ENCODE results near the gene SPATA24.

SPATA24 gene

DNA sequence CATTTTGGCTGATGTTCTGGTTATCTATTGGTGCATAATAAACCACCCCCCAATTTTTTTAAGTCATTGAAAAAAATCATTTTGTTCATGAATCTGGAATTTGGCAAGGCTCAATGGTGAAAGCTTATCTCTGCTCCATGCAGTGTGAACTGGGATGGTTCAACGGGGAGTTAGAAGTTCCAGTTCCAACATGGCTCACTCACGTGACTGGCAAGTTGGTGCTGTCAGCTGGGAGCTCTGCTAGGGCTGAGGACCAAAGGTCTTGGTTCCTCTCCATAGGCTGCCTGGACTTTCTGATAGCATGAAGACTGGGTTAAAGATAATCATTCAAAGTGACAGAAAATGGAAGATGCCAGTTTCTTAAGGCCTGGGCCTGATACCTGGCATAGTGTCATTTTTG is 3.1 kb upstream of the SPATA24 start:
- no peak for TF ChIP-seq EZH2 (IDR thresholded peaks at IDR 0.05; ENCODE audit: borderline replicate concordance, low read depth, low read length, severe bottlenecking)
- TF ChIP-seq CTCF (IDR thresholded peaks at IDR 0.05; ENCODE audit: borderline replicate concordance, extremely low read depth, low read length, poor library complexity, severe bottlenecking): no peak
- no peak overlapping the region for H3K4me2 ChIP-seq (ENCODE audit: insufficient read depth, low read length)
- H3K9me3 ChIP-seq (ENCODE audit: insufficient read depth, low read length, severe bottlenecking): no peaks in the 10 kb centered on the region
- no peaks in the 10 kb centered on the region for H3K27me3 ChIP-seq (ENCODE audit: insufficient read depth, low read length, poor library complexity)
- ATAC-seq (ENCODE audit: insufficient read depth, low read depth): no peak
- 0 out of 2 replicates have a peak, but pooled peaks cover 3% of the 10 kb centered on the region for H4K20me1 ChIP-seq (ENCODE audit: insufficient read depth, low read length)
- DNase-seq: no peak
- no peak overlapping the region for H3K4me3 ChIP-seq (ENCODE audit: low read depth in 1 of 2, low read length in 2 of 2)
- H3K36me3 ChIP-seq (ENCODE audit: insufficient read depth, low read length): no peaks in the 10 kb centered on the region
- peaks cover 26% of the 10 kb centered on the region for H3K4me1 ChIP-seq (ENCODE audit: insufficient read depth, low read length)
- no peak overlapping the region for H3K9ac ChIP-seq (ENCODE audit: low read depth, low read length)
- no peak overlapping the region for H2AFZ ChIP-seq (ENCODE audit: low read depth, low read length)
- 0 out of 2 replicates have a peak, but pooled peaks cover 4% of the 10 kb centered on the region for H3K79me2 ChIP-seq (ENCODE audit: insufficient read depth, low read length)
- H3K27ac ChIP-seq (ENCODE audit: low read length): no peak overlapping the region

DNA sequence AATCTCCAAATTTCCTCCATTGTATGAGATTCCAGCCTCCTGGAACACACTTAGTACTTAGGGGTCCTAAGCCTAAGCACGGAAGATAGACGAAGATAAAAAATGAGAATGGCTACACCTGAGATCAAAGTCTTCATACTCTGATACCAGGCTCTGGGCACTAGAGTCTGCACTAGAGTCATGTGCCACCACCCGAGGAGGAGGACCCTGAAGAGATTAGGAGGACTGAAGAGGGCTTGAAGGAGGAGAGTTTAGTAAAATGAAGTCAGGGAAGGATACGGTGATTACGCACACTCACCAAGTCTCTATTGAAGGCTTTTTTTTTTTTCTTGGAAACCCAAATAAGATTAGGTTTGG is 573 bp upstream of the SPATA24 start:
- peaks cover 26% of the 10 kb centered on the region for H3K4me1 ChIP-seq (ENCODE audit: insufficient read depth, low read length)
- H3K9ac ChIP-seq (ENCODE audit: low read depth, low read length): peak overlapping the region; percentile 65
- peak overlapping the region; percentile 81 for H2AFZ ChIP-seq (ENCODE audit: low read depth, low read length)
- H3K9me3 ChIP-seq (ENCODE audit: insufficient read depth, low read length, severe bottlenecking): no peaks in the 10 kb centered on the region
- H3K36me3 ChIP-seq (ENCODE audit: insufficient read depth, low read length): no peaks in the 10 kb centered on the region
- no peaks in the 10 kb centered on the region for H3K27me3 ChIP-seq (ENCODE audit: insufficient read depth, low read length, poor library complexity)
- DNase-seq (peak; percentile 41), ATAC-seq (ENCODE audit: insufficient read depth, low read depth) (peak; percentile 7; the same call in 2 of the 3 replicates)
- H3K4me3 ChIP-seq (ENCODE audit: low read depth in 1 of 2, low read length in 2 of 2): peak overlapping the region; percentile 5 to 67; a peak in 3 of 4 replicates
- peak overlapping the region; percentile 88 for H3K27ac ChIP-seq (ENCODE audit: low read length)
- TF ChIP-seq CTCF (IDR thresholded peaks at IDR 0.05; ENCODE audit: borderline replicate concordance, extremely low read depth, low read length, poor library complexity, severe bottlenecking) (peak; percentile 36), EZH2 (IDR thresholded peaks at IDR 0.05; ENCODE audit: borderline replicate concordance, low read depth, low read length, severe bottlenecking) (no peak)
- H3K79me2 ChIP-seq (ENCODE audit: insufficient read depth, low read length): 0 out of 2 replicates have a peak, but pooled peaks cover 4% of the 10 kb centered on the region
- H3K4me2 ChIP-seq (ENCODE audit: insufficient read depth, low read length): peak overlapping the region; percentile 89
- H4K20me1 ChIP-seq (ENCODE audit: insufficient read depth, low read length): 0 out of 2 replicates have a peak, but pooled peaks cover 3% of the 10 kb centered on the region

DNA sequence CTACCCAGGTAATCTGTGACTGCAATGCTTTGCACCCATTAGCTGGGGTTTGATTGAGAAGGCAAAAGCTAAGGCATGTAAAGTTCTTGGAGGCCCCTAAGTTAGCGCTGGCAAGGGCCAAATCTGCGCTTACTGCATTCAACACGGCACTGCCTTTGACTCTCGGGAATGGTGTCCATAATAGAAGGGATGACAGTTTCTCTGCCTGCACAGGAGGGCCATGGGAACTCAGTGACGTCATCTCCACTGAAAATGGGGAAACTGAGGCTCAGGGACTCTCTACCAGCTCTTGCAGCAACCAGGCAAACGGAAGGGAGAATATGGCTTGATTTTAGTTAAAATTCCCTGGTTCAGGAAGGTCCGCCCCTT is 487 bp downstream of the SPATA24 start:
- no peaks in the 10 kb centered on the region for H3K27me3 ChIP-seq (ENCODE audit: insufficient read depth, low read length, poor library complexity)
- H3K9ac ChIP-seq (ENCODE audit: low read depth, low read length): peak overlapping the region; percentile 65
- H3K4me3 ChIP-seq (ENCODE audit: low read depth in 1 of 2, low read length in 2 of 2): peak overlapping the region; percentile 20 to 67; a peak in 3 of 4 replicates
- 0 out of 2 replicates have a peak, but pooled peaks cover 3% of the 10 kb centered on the region for H4K20me1 ChIP-seq (ENCODE audit: insufficient read depth, low read length)
- H3K9me3 ChIP-seq (ENCODE audit: insufficient read depth, low read length, severe bottlenecking): no peaks in the 10 kb centered on the region
- TF ChIP-seq EZH2 (IDR thresholded peaks at IDR 0.05; ENCODE audit: borderline replicate concordance, low read depth, low read length, severe bottlenecking) (no peak), CTCF (IDR thresholded peaks at IDR 0.05; ENCODE audit: borderline replicate concordance, extremely low read depth, low read length, poor library complexity, severe bottlenecking) (no peak)
- H3K79me2 ChIP-seq (ENCODE audit: insufficient read depth, low read length): 0 out of 2 replicates have a peak, but pooled peaks cover 4% of the 10 kb centered on the region
- peak overlapping the region; percentile 88 for H3K27ac ChIP-seq (ENCODE audit: low read length)
- DNase-seq (no peak), ATAC-seq (ENCODE audit: insufficient read depth, low read depth) (no peak; the same call in 2 of the 3 replicates)
- H2AFZ ChIP-seq (ENCODE audit: low read depth, low read length): peak overlapping the region; percentile 63
- peak overlapping the region; percentile 89 for H3K4me2 ChIP-seq (ENCODE audit: insufficient read depth, low read length)
- H3K4me1 ChIP-seq (ENCODE audit: insufficient read depth, low read length): peaks cover 26% of the 10 kb centered on the region
- no peaks in the 10 kb centered on the region for H3K36me3 ChIP-seq (ENCODE audit: insufficient read depth, low read length)
